ENCODE results near the gene EDC4. TPM values are rescaled to one million over a fixed set of nuclear protein-coding genes. Genes with fewer than 3 reads are reported as not detected.

EDC4 gene
- total and polyA plus RNA-seq, 2 of the 8 experiments (the other 6 are each of a cell fraction or from before 2014, with no cell fraction given), result 58.5 to 72.7 TPM

GRCh38 chr16:67868290-67868689 is 4.6 kb upstream of the EDC4 start (continued):
- TF ChIP-seq, protein P1, sequence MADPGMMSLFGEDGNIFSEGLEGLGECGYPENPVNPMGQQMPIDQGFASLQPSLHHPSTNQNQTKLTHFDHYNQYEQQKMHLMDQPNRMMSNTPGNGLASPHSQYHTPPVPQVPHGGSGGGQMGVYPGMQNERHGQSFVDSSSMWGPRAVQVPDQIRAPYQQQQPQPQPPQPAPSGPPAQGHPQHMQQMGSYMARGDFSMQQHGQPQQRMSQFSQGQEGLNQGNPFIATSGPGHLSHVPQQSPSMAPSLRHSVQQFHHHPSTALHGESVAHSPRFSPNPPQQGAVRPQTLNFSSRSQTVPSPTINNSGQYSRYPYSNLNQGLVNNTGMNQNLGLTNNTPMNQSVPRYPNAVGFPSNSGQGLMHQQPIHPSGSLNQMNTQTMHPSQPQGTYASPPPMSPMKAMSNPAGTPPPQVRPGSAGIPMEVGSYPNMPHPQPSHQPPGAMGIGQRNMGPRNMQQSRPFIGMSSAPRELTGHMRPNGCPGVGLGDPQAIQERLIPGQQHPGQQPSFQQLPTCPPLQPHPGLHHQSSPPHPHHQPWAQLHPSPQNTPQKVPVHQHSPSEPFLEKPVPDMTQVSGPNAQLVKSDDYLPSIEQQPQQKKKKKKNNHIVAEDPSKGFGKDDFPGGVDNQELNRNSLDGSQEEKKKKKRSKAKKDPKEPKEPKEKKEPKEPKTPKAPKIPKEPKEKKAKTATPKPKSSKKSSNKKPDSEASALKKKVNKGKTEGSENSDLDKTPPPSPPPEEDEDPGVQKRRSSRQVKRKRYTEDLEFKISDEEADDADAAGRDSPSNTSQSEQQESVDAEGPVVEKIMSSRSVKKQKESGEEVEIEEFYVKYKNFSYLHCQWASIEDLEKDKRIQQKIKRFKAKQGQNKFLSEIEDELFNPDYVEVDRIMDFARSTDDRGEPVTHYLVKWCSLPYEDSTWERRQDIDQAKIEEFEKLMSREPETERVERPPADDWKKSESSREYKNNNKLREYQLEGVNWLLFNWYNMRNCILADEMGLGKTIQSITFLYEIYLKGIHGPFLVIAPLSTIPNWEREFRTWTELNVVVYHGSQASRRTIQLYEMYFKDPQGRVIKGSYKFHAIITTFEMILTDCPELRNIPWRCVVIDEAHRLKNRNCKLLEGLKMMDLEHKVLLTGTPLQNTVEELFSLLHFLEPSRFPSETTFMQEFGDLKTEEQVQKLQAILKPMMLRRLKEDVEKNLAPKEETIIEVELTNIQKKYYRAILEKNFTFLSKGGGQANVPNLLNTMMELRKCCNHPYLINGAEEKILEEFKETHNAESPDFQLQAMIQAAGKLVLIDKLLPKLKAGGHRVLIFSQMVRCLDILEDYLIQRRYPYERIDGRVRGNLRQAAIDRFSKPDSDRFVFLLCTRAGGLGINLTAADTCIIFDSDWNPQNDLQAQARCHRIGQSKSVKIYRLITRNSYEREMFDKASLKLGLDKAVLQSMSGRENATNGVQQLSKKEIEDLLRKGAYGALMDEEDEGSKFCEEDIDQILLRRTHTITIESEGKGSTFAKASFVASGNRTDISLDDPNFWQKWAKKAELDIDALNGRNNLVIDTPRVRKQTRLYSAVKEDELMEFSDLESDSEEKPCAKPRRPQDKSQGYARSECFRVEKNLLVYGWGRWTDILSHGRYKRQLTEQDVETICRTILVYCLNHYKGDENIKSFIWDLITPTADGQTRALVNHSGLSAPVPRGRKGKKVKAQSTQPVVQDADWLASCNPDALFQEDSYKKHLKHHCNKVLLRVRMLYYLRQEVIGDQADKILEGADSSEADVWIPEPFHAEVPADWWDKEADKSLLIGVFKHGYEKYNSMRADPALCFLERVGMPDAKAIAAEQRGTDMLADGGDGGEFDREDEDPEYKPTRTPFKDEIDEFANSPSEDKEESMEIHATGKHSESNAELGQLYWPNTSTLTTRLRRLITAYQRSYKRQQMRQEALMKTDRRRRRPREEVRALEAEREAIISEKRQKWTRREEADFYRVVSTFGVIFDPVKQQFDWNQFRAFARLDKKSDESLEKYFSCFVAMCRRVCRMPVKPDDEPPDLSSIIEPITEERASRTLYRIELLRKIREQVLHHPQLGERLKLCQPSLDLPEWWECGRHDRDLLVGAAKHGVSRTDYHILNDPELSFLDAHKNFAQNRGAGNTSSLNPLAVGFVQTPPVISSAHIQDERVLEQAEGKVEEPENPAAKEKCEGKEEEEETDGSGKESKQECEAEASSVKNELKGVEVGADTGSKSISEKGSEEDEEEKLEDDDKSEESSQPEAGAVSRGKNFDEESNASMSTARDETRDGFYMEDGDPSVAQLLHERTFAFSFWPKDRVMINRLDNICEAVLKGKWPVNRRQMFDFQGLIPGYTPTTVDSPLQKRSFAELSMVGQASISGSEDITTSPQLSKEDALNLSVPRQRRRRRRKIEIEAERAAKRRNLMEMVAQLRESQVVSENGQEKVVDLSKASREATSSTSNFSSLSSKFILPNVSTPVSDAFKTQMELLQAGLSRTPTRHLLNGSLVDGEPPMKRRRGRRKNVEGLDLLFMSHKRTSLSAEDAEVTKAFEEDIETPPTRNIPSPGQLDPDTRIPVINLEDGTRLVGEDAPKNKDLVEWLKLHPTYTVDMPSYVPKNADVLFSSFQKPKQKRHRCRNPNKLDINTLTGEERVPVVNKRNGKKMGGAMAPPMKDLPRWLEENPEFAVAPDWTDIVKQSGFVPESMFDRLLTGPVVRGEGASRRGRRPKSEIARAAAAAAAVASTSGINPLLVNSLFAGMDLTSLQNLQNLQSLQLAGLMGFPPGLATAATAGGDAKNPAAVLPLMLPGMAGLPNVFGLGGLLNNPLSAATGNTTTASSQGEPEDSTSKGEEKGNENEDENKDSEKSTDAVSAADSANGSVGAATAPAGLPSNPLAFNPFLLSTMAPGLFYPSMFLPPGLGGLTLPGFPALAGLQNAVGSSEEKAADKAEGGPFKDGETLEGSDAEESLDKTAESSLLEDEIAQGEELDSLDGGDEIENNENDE (IDR thresholded peaks at IDR 0.05; ENCODE audit: insufficient replicate concordance, low read length), result no peak
- no peak for TF ChIP-seq GABPA (IDR thresholded peaks at IDR 0.05; ENCODE audit: borderline replicate concordance, insufficient read depth, low read length)

All from H1 (cell line).